Left lung (tissue), 14 donors: ENCODE measurements around the gene HPGD. TPM values are rescaled to one million over a fixed set of nuclear protein-coding genes. Genes with fewer than 3 reads are reported as not detected.

ENCODE experiments used
- ATAC-seq: fragments of 200-7000 bp; cut with Tn5 transposase; one replicate; pipeline ENCODE4 v1.9.1; 2020; ENCODE audit warnings: moderate library complexity
- DNase-seq, 4 donors: peaks; one replicate each; pipeline ENCODE4 v3.0.0-alpha.2; 2013 to 2020
- H3K27ac ChIP-seq, 2 donors: fragments of 200-600 bp; sonication (generic) in 1 of 2; one replicate each; pipeline versions ENCODE4 v1.5.0 to v1.8.0; 2020 to 2021
- H3K27me3 ChIP-seq, 2 donors: fragments of 200-600 bp; sonication (generic) in 1 of 2; one replicate each; pipeline versions ENCODE4 v1.5.0 to v1.8.0; 2020 to 2021
- H3K36me3 ChIP-seq, 2 donors: fragments of 200-600 bp; sonication (generic) in 1 of 2; one replicate each; pipeline versions ENCODE4 v1.5.0 to v1.8.0; 2020 to 2021
- H3K4me1 ChIP-seq, 2 donors: fragments of 200-600 bp; one replicate each; pipeline ENCODE4 v1.8.0; 2021
- H3K4me3 ChIP-seq, 2 donors: fragments of 200-600 bp; sonication (generic) in 1 of 2; one replicate each; pipeline versions ENCODE4 v1.5.0 to v1.8.0; 2020 to 2021; ENCODE audit warnings: mild to moderate bottlenecking in 1 of 2
- H3K9me3 ChIP-seq, 2 donors: fragments of 200-600 bp; sonication (generic) in 1 of 2; one replicate each; pipeline versions ENCODE4 v1.5.0 to v1.8.0; 2020 to 2021
- intact Hi-C, 2 donors: fragments of 100-400 bp; cut with DNase I; formaldehyde crosslinking; loops; one replicate each; pipeline versions ENCODE4 v1.11.2 to v1.14.2; 2022
- long read RNA-seq, 12 donors: library from polyadenylated mRNA in 2 of 12; unstranded in 2 of 12; transcript quantifications; one replicate each; pipeline ENCODE4 v2.0.0 and lab custom pipeline, GENCODE V29; 2019 to 2026
- polyA plus RNA-seq, 6 donors: library from polyadenylated mRNA; unstranded; fragments of 120-200 nt; gene quantifications; one replicate each; pipeline ENCODE4 v1.2.1, GENCODE V29; 2013; ENCODE audit not compliant: insufficient read length in 6 of 6
- total RNA-seq, 2 donors: library from RNA; stranded (reverse); fragmentation: NEBNext Ultra II Directional; extraction: Animal tissue kit (Norgen Biotek cat#: 25700); gene quantifications; one replicate each; pipeline ENCODE4 v1.2.1, GENCODE V29; 2021
- TF ChIP-seq, protein P1 (sequence below), 2 donors: fragments of 200-600 bp; sonication (generic) in 1 of 2; IDR thresholded peaks; one replicate each; pipeline versions ENCODE4 v1.5.0 to v1.8.0; 2021; ENCODE audit warnings: antibody characterized with exemption in 2 of 2
- donor health status: DM: no; HTN: yes; CAD: no.
- donor health status: DM: no; HTN: no; CAD: no.

The HPGD gene
- total RNA-seq, result 10 to 100 TPM; 45.4 to 62.6 TPM
- polyA plus RNA-seq, result 100 to 1,000 TPM; 103 to 169 (median 135) TPM
- long read RNA-seq, donor 1, transcript HPGD-202 (7 exons, 3,027 nt), result major isoform, 71 of 116 reads
- long read RNA-seq, donor 1, partial matches to known transcripts, result 38 of 116 reads
- long read RNA-seq, donor 1, other reads (novel, unspliced or antisense), result 0 of 116 reads
- long read RNA-seq, donor 2, transcript HPGD-202 (7 exons, 3,027 nt), result major isoform, 40 of 90 reads
- long read RNA-seq, donor 2, partial matches to known transcripts, result 34 of 90 reads
- long read RNA-seq, donor 2, other reads (novel, unspliced or antisense), result 0 of 90 reads
- long read RNA-seq, donor 3, transcript HPGD-202 (7 exons, 3,027 nt), result major isoform, 46 of 54 reads
- long read RNA-seq, donor 3, partial matches to known transcripts, result 0 of 54 reads
- long read RNA-seq, donor 3, other reads (novel, unspliced or antisense), result 0 of 54 reads
- long read RNA-seq, donor 4, transcript HPGD-207 (2 exons, 536 nt), result minor isoform, 9 of 50 reads
- long read RNA-seq, donor 4, transcript HPGD-202 (7 exons, 3,027 nt), result major isoform, 14 of 50 reads
- long read RNA-seq, donor 4, partial matches to known transcripts, result 22 of 50 reads
- long read RNA-seq, donor 4, other reads (novel, unspliced or antisense), result 2 of 50 reads
- long read RNA-seq, donor 5, transcript HPGD-202 (7 exons, 3,027 nt), result major isoform, 60 of 90 reads
- long read RNA-seq, donor 5, transcript HPGD-201 (6 exons, 1,171 nt), result minor isoform, 5 of 90 reads
- long read RNA-seq, donor 5, partial matches to known transcripts, result 20 of 90 reads
- long read RNA-seq, donor 5, other reads (novel, unspliced or antisense), result 0 of 90 reads
- long read RNA-seq, donor 6, transcript HPGD-202 (7 exons, 3,027 nt), result major isoform, 73 of 131 reads
- long read RNA-seq, donor 6, transcript HPGD-201 (6 exons, 1,171 nt), result minor isoform, 10 of 131 reads
- long read RNA-seq, donor 6, partial matches to known transcripts, result 39 of 131 reads
- long read RNA-seq, donor 6, other reads (novel, unspliced or antisense), result 0 of 131 reads
- long read RNA-seq, donor 7, transcript HPGD-202 (7 exons, 3,027 nt), result major isoform, 24 of 28 reads
- long read RNA-seq, donor 7, partial matches to known transcripts, result 0 of 28 reads
- long read RNA-seq, donor 7, other reads (novel, unspliced or antisense), result 0 of 28 reads
- long read RNA-seq, donor 8, transcript HPGD-202 (7 exons, 3,027 nt), result major isoform, 56 of 77 reads
- long read RNA-seq, donor 8, partial matches to known transcripts, result 10 of 77 reads
- long read RNA-seq, donor 8, other reads (novel, unspliced or antisense), result 0 of 77 reads
- long read RNA-seq, donor 9, partial matches to known transcripts, result 0 of 1 reads
- long read RNA-seq, donor 9, other reads (novel, unspliced or antisense), result 0 of 1 reads
- long read RNA-seq, donor 10, transcript HPGD-202 (7 exons, 3,027 nt), result major isoform, 7 of 11 reads
- long read RNA-seq, donor 10, partial matches to known transcripts, result 3 of 11 reads
- long read RNA-seq, donor 10, other reads (novel, unspliced or antisense), result 1 of 11 reads
- long read RNA-seq, donor 11, partial matches to known transcripts, result 0 of 1 reads
- long read RNA-seq, donor 11, other reads (novel, unspliced or antisense), result 0 of 1 reads
- long read RNA-seq, donor 12, transcript HPGD-202 (7 exons, 3,027 nt), result major isoform, 50 of 80 reads
- long read RNA-seq, donor 12, partial matches to known transcripts, result 20 of 80 reads
- long read RNA-seq, donor 12, other reads (novel, unspliced or antisense), result 0 of 80 reads

DNA sequence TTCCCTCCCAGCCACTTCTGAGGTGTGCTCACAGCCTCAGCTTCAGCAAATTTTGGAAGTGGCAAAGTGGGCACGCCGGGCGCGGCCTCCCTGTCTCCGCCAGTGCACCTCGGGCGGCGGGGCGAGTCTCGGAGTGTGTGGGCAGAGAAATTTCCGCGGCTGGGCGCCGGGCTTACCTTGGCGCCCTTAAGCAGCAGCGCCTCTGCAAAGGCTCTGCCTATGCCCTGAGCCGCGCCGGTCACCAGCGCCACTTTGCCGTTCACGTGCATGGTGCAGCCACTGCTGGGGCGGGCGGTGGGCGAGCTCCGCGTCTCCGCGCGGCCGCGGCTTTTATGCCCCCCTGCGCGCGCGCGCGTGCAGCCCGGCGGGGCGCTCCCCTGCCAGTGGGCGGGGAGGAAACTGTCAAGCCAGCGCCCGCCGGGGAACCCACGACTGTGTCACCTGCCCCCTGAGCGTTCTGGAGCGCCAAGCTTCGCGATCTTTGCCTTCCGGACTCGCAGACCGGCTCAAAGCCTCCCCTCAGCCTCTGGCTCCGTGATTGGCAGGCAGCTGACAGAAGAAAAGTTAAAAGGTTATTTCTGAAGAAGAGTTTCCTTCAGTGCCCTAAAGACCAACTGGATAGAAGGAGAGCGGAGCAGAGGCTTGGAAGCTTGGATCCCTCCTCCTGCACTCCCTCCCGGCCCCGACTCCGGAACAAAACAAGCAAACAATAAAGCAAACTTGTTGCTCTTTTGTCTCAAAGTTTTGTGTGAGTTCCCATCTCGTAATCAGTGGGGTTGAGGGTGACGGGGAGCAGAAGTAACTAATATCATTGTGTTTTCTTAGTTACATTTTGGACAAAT is at the start of gene HPGD:
HPGD (minus strand) TSS at position 306 of the 842 bp plus-strand sequence; CDS start at position 269, 37 bp downstream.
- H3K27ac ChIP-seq, result peak within 1 kb of the TSS; percentile 13 to 79
- intact Hi-C loops, result no loop called here
- TF ChIP-seq, protein P1, sequence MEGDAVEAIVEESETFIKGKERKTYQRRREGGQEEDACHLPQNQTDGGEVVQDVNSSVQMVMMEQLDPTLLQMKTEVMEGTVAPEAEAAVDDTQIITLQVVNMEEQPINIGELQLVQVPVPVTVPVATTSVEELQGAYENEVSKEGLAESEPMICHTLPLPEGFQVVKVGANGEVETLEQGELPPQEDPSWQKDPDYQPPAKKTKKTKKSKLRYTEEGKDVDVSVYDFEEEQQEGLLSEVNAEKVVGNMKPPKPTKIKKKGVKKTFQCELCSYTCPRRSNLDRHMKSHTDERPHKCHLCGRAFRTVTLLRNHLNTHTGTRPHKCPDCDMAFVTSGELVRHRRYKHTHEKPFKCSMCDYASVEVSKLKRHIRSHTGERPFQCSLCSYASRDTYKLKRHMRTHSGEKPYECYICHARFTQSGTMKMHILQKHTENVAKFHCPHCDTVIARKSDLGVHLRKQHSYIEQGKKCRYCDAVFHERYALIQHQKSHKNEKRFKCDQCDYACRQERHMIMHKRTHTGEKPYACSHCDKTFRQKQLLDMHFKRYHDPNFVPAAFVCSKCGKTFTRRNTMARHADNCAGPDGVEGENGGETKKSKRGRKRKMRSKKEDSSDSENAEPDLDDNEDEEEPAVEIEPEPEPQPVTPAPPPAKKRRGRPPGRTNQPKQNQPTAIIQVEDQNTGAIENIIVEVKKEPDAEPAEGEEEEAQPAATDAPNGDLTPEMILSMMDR (IDR thresholded peaks at IDR 0.05), result peak in 1 of 2 donors; percentile 9

DNA sequence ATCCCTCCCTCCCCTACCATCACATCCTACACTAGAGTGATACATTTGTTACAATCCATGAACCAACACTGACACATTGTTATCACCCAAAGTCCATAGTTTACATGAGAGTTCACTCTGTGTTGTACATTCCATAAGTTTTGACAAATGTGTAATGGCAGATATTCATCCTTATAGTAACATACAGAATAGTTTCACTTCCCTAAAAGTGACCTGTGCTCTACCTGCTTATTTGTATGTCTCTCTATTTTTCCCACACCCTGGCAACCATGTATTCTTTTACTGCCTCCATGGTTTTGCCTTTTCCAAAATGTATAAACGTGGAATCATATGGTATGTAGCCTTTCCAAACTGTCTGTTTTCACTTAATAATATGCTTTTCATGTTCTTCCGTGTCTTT is 42.2 kb upstream of the HPGD start:
- H3K4me1 ChIP-seq, result no peaks in the 10 kb centered on the region
- H3K9me3 ChIP-seq, result no peaks in the 10 kb centered on the region
- DNase-seq, result no peak
- no peaks in the 10 kb centered on the region for H3K36me3 ChIP-seq
- no peaks in the 10 kb centered on the region for H3K27me3 ChIP-seq
- intact Hi-C loops, result no loop called here
- no peak for ATAC-seq
- TF ChIP-seq, protein P1 (IDR thresholded peaks at IDR 0.05), result no peak
- no peak overlapping the region for H3K4me3 ChIP-seq
- no peak overlapping the region for H3K27ac ChIP-seq

More for the DNA sequence above, at the start of gene HPGD:
- peaks cover 16 to 39% of the 10 kb centered on the region in 2 donors for H3K27me3 ChIP-seq
- no peaks in the 10 kb centered on the region for H3K9me3 ChIP-seq
- ATAC-seq, result peak; percentile 81
- peak; percentile 22 to 91 (median 58) for DNase-seq
- no peaks in the 10 kb centered on the region for H3K36me3 ChIP-seq
- peaks cover 10 to 21% of the 10 kb centered on the region in 2 donors for H3K4me1 ChIP-seq
- H3K4me3 ChIP-seq, result peak within 1 kb of the TSS; percentile 45 to 60

GRCh38 chr4:174563399-174563798 is 41.1 kb upstream of the HPGD start:
- H3K4me1 ChIP-seq, result no peaks in the 10 kb centered on the region
- H3K27me3 ChIP-seq, result no peaks in the 10 kb centered on the region
- ATAC-seq (no peak), DNase-seq (no peak)
- H3K27ac ChIP-seq, result no peak overlapping the region
- H3K9me3 ChIP-seq, result no peaks in the 10 kb centered on the region
- TF ChIP-seq, protein P1 (IDR thresholded peaks at IDR 0.05), result no peak
- intact Hi-C loops, result no loop called here
- H3K4me3 ChIP-seq, result no peak overlapping the region
- H3K36me3 ChIP-seq, result no peaks in the 10 kb centered on the region

- TF ChIP-seq, protein P1 (IDR thresholded peaks at IDR 0.05), result no peak
- intact Hi-C loops, result no loop called here
- Histone ChIP-seq H3K27me3 (no peaks in the 10 kb centered on the region), H3K9me3 (no peaks in the 10 kb centered on the region), H3K4me3 (no peak overlapping the region), H3K4me1 (no peaks in the 10 kb centered on the region), H3K27ac (no peak overlapping the region), H3K36me3 (no peaks in the 10 kb centered on the region)
- ATAC-seq (no peak), DNase-seq (no peak)
Observed at GRCh38 chr4:174561560-174561959, 39.3 kb upstream of the HPGD start.
